GM12891 (cell line): ENCODE results near the gene RUNX2.

Experiments
- DNase-seq: peaks from one replicate; pipeline ENCODE4 v3.0.0; 2011; ENCODE audit warnings: low spot score; ENCODE audit not compliant: insufficient read length
- FAIRE-seq: peaks from 2 replicates; lab custom pipeline; 2011; peaks lifted over from hg19 to GRCh38; lab: Jason Lieb, UNC
- PAX5 ChIP-seq: IDR thresholded peaks from 2 replicates; pipeline ENCODE4 v1.6.1; 2011; ENCODE audit warnings: low read length, moderate library complexity, mild to moderate bottlenecking; ENCODE audit not compliant: insufficient read depth, severe bottlenecking
- POLR2A ChIP-seq: IDR thresholded peaks from 2 replicates; pipeline ENCODE4 v1.6.1; 2011; ENCODE audit warnings: low read depth, low read length, control low read depth
- POLR2AphosphoS5 ChIP-seq: IDR thresholded peaks from 2 replicates; pipeline ENCODE4 v1.6.1; 2011; ENCODE audit warnings: low read depth, low read length, control low read depth
- POU2F2 ChIP-seq: IDR thresholded peaks from 2 replicates; pipeline ENCODE4 v1.6.1; 2011; ENCODE audit warnings: low read depth, mild to moderate bottlenecking, control low read depth, low read length, moderate library complexity
- SPI1 ChIP-seq: IDR thresholded peaks from 2 replicates; pipeline ENCODE4 v1.6.1; 2011; ENCODE audit warnings: low read depth, low read length, control low read depth
- TAF1 ChIP-seq: IDR thresholded peaks from 2 replicates; pipeline ENCODE4 v1.6.1; 2011; ENCODE audit warnings: low read depth, low read length, control low read depth

The RUNX2 gene

DNA sequence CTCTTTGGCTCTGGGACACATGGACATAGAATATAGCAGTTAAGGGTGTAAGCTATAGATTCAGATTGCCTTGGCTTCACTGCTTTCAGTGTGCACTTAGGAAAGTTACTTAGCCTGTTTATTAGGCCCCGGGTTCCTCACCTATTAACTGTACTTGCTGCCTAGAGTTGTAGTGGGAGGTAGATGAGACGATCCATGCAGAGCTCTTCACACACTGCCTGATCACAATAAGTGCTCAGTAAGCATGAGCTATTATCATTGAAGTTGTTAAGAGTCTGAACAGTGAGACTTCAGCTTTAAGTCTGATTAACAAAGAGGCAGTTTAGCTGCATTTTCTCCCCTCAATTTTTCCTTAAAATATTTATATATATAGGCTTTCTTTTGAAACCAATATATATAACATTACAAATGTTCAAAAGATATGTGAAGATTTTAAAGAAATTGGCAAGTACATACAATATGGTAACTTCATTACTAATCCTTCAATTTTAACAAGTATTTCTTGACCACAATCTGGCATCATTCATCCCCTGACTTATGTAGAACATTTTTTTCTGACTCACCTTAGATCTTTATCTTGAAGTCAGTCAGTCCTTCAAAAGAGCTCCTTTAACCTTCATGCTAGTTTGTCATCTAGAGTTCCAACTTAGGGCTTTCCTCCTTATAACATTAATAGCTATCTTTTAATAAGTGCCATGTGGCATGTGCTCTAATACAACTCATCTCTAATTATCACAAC, 70.1 kb downstream of the RUNX2 start:
- FAIRE-seq: no peak
- no peak for DNase-seq
- no peak for TF ChIP-seq PAX5
- no peak for TF ChIP-seq POLR2AphosphoS5
- no peak for TF ChIP-seq SPI1
- TF ChIP-seq POLR2A: no peak
- no peak for TF ChIP-seq POU2F2
- TF ChIP-seq TAF1: no peak

DNA sequence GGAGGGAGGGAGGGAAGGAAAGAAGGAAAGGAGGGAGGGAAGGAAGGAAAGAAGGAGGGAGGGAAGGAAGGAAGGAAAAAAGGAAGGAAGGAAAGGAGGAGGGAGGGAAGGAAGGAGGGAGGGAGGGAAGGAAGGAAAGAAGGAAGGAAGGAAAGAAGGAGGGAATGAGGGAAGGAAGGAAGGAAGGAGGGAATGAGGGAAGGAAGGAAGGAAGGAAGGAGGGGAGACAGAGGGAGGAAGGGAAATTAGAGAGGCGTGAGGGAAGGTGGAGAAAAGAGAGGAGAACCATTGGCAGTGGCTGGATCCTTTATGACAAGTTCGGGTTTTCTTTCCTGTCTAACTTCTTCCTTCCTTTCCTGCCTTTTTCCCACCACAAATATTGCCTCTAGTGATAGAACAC, 71.9 kb downstream of the RUNX2 start:
- no peak for TF ChIP-seq POU2F2
- TF ChIP-seq PAX5: no peak
- TF ChIP-seq POLR2AphosphoS5: no peak
- no peak for TF ChIP-seq SPI1
- TF ChIP-seq TAF1: no peak
- TF ChIP-seq POLR2A: no peak
- DNase-seq (no peak), FAIRE-seq (no peak)

DNA sequence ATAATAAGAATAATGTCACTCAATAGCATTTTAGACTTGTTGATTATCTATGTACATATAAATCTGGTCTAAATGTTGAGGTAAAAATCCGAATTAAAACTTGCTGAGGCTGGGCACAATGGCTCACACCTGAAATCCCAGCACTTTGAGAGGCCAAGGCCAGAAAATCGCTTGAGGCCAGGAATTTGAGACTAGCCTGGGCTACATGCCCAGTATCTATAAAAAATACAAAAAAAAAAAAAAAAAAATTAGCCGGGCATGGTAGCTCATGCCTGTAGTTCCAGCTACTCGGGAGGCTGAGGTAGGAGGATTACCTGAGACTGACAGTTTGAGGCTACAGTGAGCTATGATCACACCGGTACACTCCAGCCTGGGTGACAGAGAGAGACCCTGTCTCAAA, 83.8 kb downstream of the RUNX2 start:
- no peak for FAIRE-seq
- DNase-seq: no peak
- TF ChIP-seq SPI1: no peak
- no peak for TF ChIP-seq POU2F2
- no peak for TF ChIP-seq PAX5
- no peak for TF ChIP-seq POLR2AphosphoS5
- no peak for TF ChIP-seq POLR2A
- TF ChIP-seq TAF1: no peak

DNA sequence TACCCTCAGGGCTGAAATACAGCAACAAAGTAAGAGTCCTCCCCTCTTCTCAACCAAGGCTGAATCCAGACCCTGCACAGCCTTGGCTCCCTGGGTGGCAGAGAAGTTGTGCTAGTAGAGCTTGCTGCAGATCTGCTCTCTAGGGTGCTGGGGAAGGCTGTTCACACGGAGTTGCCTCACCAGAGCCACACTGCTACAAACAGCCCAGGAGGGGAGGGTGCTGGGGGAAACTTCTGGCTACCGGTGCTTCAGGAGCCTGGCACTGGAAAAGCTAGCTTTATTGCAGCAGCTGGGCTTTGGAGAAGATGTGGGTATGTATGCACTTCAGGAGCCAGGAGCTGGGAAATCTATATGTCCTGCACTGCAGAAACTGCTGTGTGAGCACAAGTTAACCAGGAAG, 87.2 kb downstream of the RUNX2 start:
- DNase-seq: no peak
- FAIRE-seq: no peak
- TF ChIP-seq PAX5: no peak
- TF ChIP-seq POLR2A: no peak
- TF ChIP-seq TAF1: no peak
- TF ChIP-seq POLR2AphosphoS5: no peak
- TF ChIP-seq POU2F2: no peak
- TF ChIP-seq SPI1: no peak

- TF ChIP-seq POLR2A (no peak), TAF1 (no peak), SPI1 (no peak), POU2F2 (no peak), PAX5 (no peak), POLR2AphosphoS5 (no peak)
- no peak for FAIRE-seq
Measured at GRCh38 chr6:45415788-45416518, 87.8 kb downstream of the RUNX2 start.

DNA sequence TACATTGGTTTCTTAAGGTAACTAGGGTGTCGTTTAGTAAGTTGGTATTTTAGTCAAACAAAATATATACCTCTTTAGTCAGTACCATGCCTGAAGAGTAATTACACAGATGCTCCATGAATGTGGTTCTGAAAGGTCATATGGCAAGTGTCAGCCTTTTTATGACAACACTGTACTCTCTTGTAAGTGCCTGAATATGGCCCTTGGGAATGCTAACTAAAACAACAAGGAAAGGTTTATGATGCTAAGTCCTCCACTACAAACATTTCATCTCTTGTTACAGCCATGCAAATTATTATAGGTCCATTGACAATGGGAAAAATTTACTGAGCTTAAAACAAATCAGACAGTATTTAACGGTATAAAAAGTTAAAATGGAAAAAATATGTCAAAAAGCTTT, 88.6 kb downstream of the RUNX2 start:
- FAIRE-seq: no peak
- no peak for DNase-seq
- no peak for TF ChIP-seq POLR2AphosphoS5

More at GRCh38 chr6:45415788-45416518, 87.8 kb downstream of the RUNX2 start:
- DNase-seq: no peak

GRCh38 chr6:45417436-45417835, 89.3 kb downstream of the RUNX2 start:
- FAIRE-seq: no peak
- DNase-seq: no peak
- TF ChIP-seq SPI1 (no peak), POU2F2 (no peak), POLR2A (no peak), TAF1 (no peak), POLR2AphosphoS5 (no peak), PAX5 (no peak)

DNA sequence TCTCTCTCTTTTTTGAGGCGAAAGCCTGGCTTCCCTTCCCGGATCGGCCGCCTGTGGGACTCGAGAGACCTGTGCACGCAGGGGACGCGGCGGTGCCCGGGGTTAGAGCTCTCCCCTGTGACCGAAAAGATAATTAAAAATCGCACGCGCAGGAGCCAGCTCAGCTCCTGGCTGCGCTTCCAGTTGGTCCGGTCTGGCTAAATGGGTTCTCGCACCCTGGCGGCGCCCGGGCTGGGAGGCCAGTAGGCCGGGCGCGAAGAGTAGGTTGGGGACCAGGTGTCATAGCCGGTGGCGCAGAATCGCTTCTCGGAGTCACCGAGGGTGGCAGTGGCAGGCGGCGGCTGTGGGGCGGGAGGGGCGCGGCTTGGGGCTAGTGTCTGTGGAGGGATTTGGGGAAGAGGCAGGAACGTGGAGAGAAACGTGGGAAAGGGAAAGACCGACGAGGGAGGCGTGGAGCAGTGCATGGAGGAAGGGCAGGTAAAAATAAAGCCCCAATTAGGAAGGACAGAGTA, 91.5 kb downstream of the RUNX2 start:
- no peak for FAIRE-seq
- no peak for DNase-seq
- TF ChIP-seq SPI1 (no peak), PAX5 (no peak), POU2F2 (no peak), POLR2AphosphoS5 (no peak), POLR2A (no peak), TAF1 (no peak)
